Measurements from ENCODE around the gene SMPD1.

GRCh38 chr11:6405846-6406245, 15.6 kb downstream of the SMPD1 start:
- TF ChIP-seq, protein P1, sequence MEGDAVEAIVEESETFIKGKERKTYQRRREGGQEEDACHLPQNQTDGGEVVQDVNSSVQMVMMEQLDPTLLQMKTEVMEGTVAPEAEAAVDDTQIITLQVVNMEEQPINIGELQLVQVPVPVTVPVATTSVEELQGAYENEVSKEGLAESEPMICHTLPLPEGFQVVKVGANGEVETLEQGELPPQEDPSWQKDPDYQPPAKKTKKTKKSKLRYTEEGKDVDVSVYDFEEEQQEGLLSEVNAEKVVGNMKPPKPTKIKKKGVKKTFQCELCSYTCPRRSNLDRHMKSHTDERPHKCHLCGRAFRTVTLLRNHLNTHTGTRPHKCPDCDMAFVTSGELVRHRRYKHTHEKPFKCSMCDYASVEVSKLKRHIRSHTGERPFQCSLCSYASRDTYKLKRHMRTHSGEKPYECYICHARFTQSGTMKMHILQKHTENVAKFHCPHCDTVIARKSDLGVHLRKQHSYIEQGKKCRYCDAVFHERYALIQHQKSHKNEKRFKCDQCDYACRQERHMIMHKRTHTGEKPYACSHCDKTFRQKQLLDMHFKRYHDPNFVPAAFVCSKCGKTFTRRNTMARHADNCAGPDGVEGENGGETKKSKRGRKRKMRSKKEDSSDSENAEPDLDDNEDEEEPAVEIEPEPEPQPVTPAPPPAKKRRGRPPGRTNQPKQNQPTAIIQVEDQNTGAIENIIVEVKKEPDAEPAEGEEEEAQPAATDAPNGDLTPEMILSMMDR (IDR thresholded peaks at IDR 0.05): no peak
- TF ChIP-seq POLR2A (IDR thresholded peaks at IDR 0.05): no peak

Measured in testis (tissue), 2 donors.